Gastrocnemius medialis (tissue), 4 donors: ENCODE results near the gene ATXN7. TPM values are rescaled to one million over a fixed set of nuclear protein-coding genes. Genes with fewer than 3 reads are reported as not detected.

Source experiments
- ATAC-seq, 2 donors: fragments of 150-250 bp; one replicate each; pipeline ENCODE4 v1.9.1; 2016
- DNase-seq, 2 donors: peaks; one replicate each; pipeline ENCODE4 v3.0.0-alpha.2; 2019
- H3K27ac ChIP-seq, 4 donors: fragments of 200-600 bp; sonication (generic); 1 replicate in 1 of 4; 2 replicates in 3 of 4; pipeline ENCODE4 v1.5.1; 2016 to 2018; ENCODE audit warnings: mild to moderate bottlenecking in 2 of 4, moderate library complexity in 1 of 4
- H3K27me3 ChIP-seq, 3 donors: fragments of 200-600 bp; sonication (generic) in 2 of 3; 1 replicate in 1 of 3; 2 replicates in 2 of 3; pipeline versions ENCODE4 v1.5.1 to v1.6.0; 2016 to 2019; ENCODE audit warnings: mild to moderate bottlenecking in 1 of 3, moderate library complexity in 1 of 3
- H3K36me3 ChIP-seq, 2 donors: fragments of 200-600 bp; sonication (generic) in 1 of 2; one replicate each; pipeline ENCODE4 v1.5.1; 2017 to 2018
- H3K4me1 ChIP-seq, 2 donors: fragments of 200-600 bp; sonication (generic) in 1 of 2; one replicate each; pipeline ENCODE4 v1.5.1; 2016 to 2017; ENCODE audit warnings: mild to moderate bottlenecking in 2 of 2
- H3K4me3 ChIP-seq, 4 donors: fragments of 200-600 bp; sonication (generic) in 3 of 4; 1 replicate in 1 of 4; 2 replicates in 3 of 4; pipeline ENCODE4 v1.5.1; 2016 to 2019; ENCODE audit warnings: mild to moderate bottlenecking in 2 of 4
- H3K9me3 ChIP-seq, 3 donors: fragments of 200-600 bp; sonication (generic) in 2 of 3; 1 replicate in 1 of 3; 2 replicates in 2 of 3; pipeline ENCODE4 v1.5.1; 2016 to 2019
- CTCF ChIP-seq, 5 experiments: fragments of 450-650 bp in 3 of 5; fragments of 200-600 bp in 2 of 5; sonication (generic) in 2 of 5; IDR thresholded peaks in 4 of 5; conservative IDR thresholded peaks in 1 of 5; 1 replicate in 4 of 5; 2 replicates in 1 of 5; pipeline ENCODE4 v1.5.1; 2016 to 2019; ENCODE audit warnings: antibody characterized with exemption in 5 of 5, mild to moderate bottlenecking in 3 of 5, moderate library complexity in 3 of 5
- POLR2A ChIP-seq, 2 donors: fragments of 450-650 bp; IDR thresholded peaks; one replicate each; pipeline ENCODE4 v1.6.1; 2017; ENCODE audit warnings: antibody characterized with exemption in 2 of 2, mild to moderate bottlenecking in 2 of 2, moderate library complexity in 2 of 2
- in situ Hi-C, 4 donors: fragments of 200-750 bp; cut with MboI; loops; one replicate each; pipeline versions ENCODE4 v1.15.0 to v1.8.0; 2017; ENCODE audit warnings: low sequenced_read_pairs in 4 of 4
- intact Hi-C: fragments of 100-400 bp; cut with DNase I; formaldehyde crosslinking; loops from one replicate; pipeline ENCODE4 v1.15.1; 2023; ENCODE audit warnings: low total_unique reads
- total RNA-seq, 4 donors: library from RNA; depleted of rRNA; stranded (reverse); fragments of >200 nt; gene quantifications; one replicate each; pipeline versions ENCODE4 v1.1.0 to v1.2.3, GENCODE V29; 2016

ATXN7 gene
- total RNA-seq, 4 donors from 2014 or later, result 14.5 to 27.4 (median 23.7) TPM

- Histone ChIP-seq H3K36me3 (no peaks in the 10 kb centered on the region), H3K27ac (no peak overlapping the region), H3K27me3 (no peaks in the 10 kb centered on the region), H3K4me1 (no peaks in the 10 kb centered on the region), H3K9me3 (no peaks in the 10 kb centered on the region), H3K4me3 (no peak overlapping the region)
- TF ChIP-seq POLR2A (IDR thresholded peaks at IDR 0.05), result no peak
- no peak for TF ChIP-seq CTCF (IDR thresholded peaks at IDR 0.05 in 4 of 5, conservative IDR thresholded peaks at IDR 0.05 in 1 of 5)
- in situ Hi-C loops, result loop anchor here in 1 of 4 donors (25.0 kb wide), 1 partner anchor 338 kb away; no protein-coding TSS in a partner anchor
- ATAC-seq, result no peak
- no peak for DNase-seq
- intact Hi-C loops, result no loop called here
Observed at GRCh38 chr3:64049136-64049535, 185.5 kb downstream of the ATXN7 start.

GRCh38 chr3:64049832-64050231 is 186.2 kb downstream of the ATXN7 start:
- H3K27ac ChIP-seq, result no peak overlapping the region
- in situ Hi-C loops (loop anchor here in 1 of 4 donors (25.0 kb wide), 1 partner anchor 337 kb away; no protein-coding TSS in a partner anchor), intact Hi-C loops (no loop called here)
- no peaks in the 10 kb centered on the region for H3K36me3 ChIP-seq
- TF ChIP-seq POLR2A (IDR thresholded peaks at IDR 0.05), result no peak
- no peak for TF ChIP-seq CTCF (IDR thresholded peaks at IDR 0.05 in 4 of 5, conservative IDR thresholded peaks at IDR 0.05 in 1 of 5)
- no peaks in the 10 kb centered on the region for H3K27me3 ChIP-seq
- no peak for DNase-seq
- ATAC-seq, result no peak
- H3K4me3 ChIP-seq, result no peak overlapping the region
- no peaks in the 10 kb centered on the region for H3K9me3 ChIP-seq
- H3K4me1 ChIP-seq, result no peaks in the 10 kb centered on the region

Other genes with a start within 250 kb of the ATXN7 start
- not detected for gene SNTN, start 211.2 kb upstream of the ATXN7 start, total RNA-seq
- gene C3orf49, start 44.6 kb upstream of the ATXN7 start, total RNA-seq, result not detected
- 10 to 100 TPM; 52.0 to 74.8 (median 67.6) TPM for gene THOC7, start 62 bp upstream of the ATXN7 start, total RNA-seq
- gene SCAANT1, start 48.5 kb downstream of the ATXN7 start, total RNA-seq, result not detected
- 100 to 1,000 TPM; 150 to 220 (median 180) TPM for gene PSMD6, start 159.6 kb downstream of the ATXN7 start, total RNA-seq